Astrocyte (in vitro differentiated cells and primary cell): Measurements from ENCODE around the gene AQP1.

Experiments
- CTCF ChIP-seq: IDR thresholded peaks from 2 replicates; pipeline ENCODE4 v1.5.1; 2011; ENCODE audit warnings: low read depth, mild to moderate bottlenecking, inconsistent platforms, low read length, moderate library complexity; ENCODE audit not compliant: insufficient read depth
- EZH2 ChIP-seq: IDR thresholded peaks from 2 replicates; pipeline ENCODE4 v1.6.1; 2012; ENCODE audit warnings: mild to moderate bottlenecking, low read length, inconsistent platforms; ENCODE audit not compliant: insufficient read depth

GRCh38 chr7:30865076-30865475, 46.6 kb upstream of the AQP1 start:
- no peak for TF ChIP-seq CTCF
- no peak for TF ChIP-seq EZH2
